ENCODE results near the gene AIG1. TPM values are rescaled to one million over a fixed set of nuclear protein-coding genes. Genes with fewer than 3 reads are reported as not detected.

The AIG1 gene
- total RNA-seq, 2 experiments from 2014 or later: 16.1 to 20.0 TPM

DNA sequence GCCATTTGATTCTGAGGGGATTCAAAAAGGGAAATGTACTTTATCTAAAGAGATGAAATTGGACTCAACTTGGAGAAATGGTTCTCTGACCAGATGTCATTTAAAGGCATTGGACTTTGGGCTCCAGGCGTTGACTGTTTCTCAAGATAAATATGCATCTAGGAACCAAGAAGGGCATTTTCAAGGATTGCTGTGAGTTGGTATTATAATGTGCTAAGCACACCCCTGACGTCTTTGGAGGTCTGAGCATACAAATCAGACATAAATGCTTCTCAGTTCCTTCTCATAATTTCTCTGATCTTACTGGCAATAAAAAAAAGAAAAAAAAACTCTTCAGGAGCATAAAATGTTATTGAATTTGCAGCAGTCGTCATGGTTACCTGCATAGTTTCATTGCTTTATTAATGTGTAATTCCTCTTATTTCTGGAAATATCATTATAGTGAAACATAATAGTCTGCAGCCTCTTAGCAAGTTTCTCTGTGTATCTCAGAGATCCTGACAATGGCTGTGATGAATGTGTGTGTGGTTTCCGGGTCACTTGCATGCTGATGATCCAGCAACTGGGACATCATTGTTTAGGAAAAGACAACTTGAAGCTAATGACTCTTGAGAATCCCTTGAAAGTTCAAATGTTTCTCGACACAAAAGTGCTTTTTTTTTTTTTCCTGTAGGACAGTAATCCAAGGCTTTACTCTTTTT is 136.0 kb downstream of the AIG1 start:
- H3K4me1 Mint-ChIP-seq (ENCODE audit: low read depth): peaks cover 16% of the 10 kb centered on the region
- H3K36me3 Mint-ChIP-seq (ENCODE audit: low read depth): no peaks in the 10 kb centered on the region
- H3K27ac Mint-ChIP-seq: no peak overlapping the region
- DNase-seq: no peak
- H3K4me3 Mint-ChIP-seq: no peak overlapping the region
- TF ChIP-seq, protein P1, sequence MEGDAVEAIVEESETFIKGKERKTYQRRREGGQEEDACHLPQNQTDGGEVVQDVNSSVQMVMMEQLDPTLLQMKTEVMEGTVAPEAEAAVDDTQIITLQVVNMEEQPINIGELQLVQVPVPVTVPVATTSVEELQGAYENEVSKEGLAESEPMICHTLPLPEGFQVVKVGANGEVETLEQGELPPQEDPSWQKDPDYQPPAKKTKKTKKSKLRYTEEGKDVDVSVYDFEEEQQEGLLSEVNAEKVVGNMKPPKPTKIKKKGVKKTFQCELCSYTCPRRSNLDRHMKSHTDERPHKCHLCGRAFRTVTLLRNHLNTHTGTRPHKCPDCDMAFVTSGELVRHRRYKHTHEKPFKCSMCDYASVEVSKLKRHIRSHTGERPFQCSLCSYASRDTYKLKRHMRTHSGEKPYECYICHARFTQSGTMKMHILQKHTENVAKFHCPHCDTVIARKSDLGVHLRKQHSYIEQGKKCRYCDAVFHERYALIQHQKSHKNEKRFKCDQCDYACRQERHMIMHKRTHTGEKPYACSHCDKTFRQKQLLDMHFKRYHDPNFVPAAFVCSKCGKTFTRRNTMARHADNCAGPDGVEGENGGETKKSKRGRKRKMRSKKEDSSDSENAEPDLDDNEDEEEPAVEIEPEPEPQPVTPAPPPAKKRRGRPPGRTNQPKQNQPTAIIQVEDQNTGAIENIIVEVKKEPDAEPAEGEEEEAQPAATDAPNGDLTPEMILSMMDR (IDR thresholded peaks at IDR 0.05): no peak
- ChIA-PET CTCF (no interaction called here), POLR2A (no interaction called here)
- H3K27me3 Mint-ChIP-seq: no peaks in the 10 kb centered on the region
- intact Hi-C loops (cut with micrococcal nuclease): no loop called here
- H3K9me3 Mint-ChIP-seq: no peaks in the 10 kb centered on the region
- ATAC-seq: no peak

DNA sequence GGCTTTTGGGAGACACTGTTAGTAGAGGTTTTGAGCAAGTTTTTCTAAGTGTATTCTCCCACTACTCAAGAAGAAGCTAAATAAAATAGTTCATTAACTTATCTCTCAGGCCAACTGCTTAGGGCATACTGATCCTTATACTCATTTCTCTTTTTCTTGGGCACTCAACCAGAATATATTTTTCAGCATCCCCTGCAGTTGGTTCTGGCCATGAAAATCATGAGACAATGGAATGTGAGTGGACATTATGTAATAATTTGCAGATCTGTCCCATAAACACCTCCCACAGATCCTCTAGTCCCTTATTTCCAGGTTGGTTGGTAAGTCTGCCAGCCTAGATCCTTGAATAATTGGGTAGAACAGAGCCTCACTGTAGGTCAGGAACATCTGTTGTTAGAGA is 136.7 kb downstream of the AIG1 start:
- DNase-seq (no peak), ATAC-seq (no peak)
- no peaks in the 10 kb centered on the region for H3K36me3 Mint-ChIP-seq (ENCODE audit: low read depth)
- TF ChIP-seq, protein P1 (IDR thresholded peaks at IDR 0.05): no peak
- no peak overlapping the region for H3K4me3 Mint-ChIP-seq
- peaks cover 16% of the 10 kb centered on the region for H3K4me1 Mint-ChIP-seq (ENCODE audit: low read depth)
- intact Hi-C loops (cut with micrococcal nuclease): no loop called here
- H3K27me3 Mint-ChIP-seq: no peaks in the 10 kb centered on the region
- ChIA-PET CTCF (no interaction called here), POLR2A (no interaction called here)
- H3K27ac Mint-ChIP-seq: no peak overlapping the region
- H3K9me3 Mint-ChIP-seq: no peaks in the 10 kb centered on the region

DNA sequence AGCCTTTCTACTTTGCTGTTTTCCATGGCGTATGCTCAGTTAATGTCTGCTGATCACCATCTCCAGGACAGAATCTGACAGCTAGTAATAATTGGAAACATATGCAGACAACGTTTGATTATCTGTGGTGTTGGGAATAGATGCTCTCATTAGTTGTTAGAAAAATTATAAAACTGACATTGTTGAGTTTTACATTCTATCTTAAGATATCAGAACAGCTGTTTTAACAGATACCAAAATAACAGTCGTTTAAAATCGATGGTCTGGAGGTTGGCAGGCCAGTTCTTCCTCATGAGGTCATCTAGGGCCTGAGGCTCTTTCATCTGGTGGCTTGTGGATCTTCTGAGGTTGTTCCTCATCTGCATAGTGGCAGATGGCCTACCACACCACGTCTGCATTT is 137.6 kb downstream of the AIG1 start:
- H3K4me3 Mint-ChIP-seq: no peak overlapping the region
- no peak for ATAC-seq
- intact Hi-C loops (cut with micrococcal nuclease): no loop called here
- no peaks in the 10 kb centered on the region for H3K27me3 Mint-ChIP-seq
- CTCF ChIA-PET: no interaction called here
- POLR2A ChIA-PET: no interaction called here
- no peaks in the 10 kb centered on the region for H3K9me3 Mint-ChIP-seq
- TF ChIP-seq, protein P1 (IDR thresholded peaks at IDR 0.05): no peak
- H3K4me1 Mint-ChIP-seq (ENCODE audit: low read depth): peaks cover 16% of the 10 kb centered on the region
- peaks cover 4% of the 10 kb centered on the region for H3K36me3 Mint-ChIP-seq (ENCODE audit: low read depth)
- no peak overlapping the region for H3K27ac Mint-ChIP-seq
- no peak for DNase-seq

DNA sequence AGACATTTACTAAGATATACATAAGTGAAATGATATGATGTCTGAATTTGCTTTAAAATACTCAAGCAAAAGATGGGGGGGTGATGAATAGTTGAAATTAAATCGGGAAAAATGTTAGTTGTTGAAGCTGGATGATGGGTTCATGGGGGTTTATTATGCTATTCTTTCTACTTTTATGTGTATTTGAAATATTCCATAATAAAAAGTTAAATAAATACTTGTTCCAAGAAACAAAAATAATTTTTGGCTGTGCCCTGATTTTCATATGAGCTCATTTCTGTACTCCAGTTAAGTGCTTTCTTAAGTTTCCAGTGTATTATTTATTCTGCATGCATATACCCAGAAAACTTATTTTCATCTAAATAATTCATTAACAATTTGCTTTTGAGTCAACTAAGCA is 138.6 kb downstream of the AIG1 start:
- H3K27me3 Mint-ChIP-seq: no peaks in the 10 kb centered on the region
- peaks cover 9% of the 10 kb centered on the region for H3K36me3 Mint-ChIP-seq (ENCODE audit: low read depth)
- peaks cover 16% of the 10 kb centered on the region for H3K4me1 Mint-ChIP-seq (ENCODE audit: low read depth)
- intact Hi-C loops (cut with micrococcal nuclease): no loop called here
- ATAC-seq: no peak
- H3K9me3 Mint-ChIP-seq: peaks cover 10% of the 10 kb centered on the region
- TF ChIP-seq, protein P1 (IDR thresholded peaks at IDR 0.05): no peak
- no peak for DNase-seq
- no peak overlapping the region for H3K4me3 Mint-ChIP-seq
- ChIA-PET POLR2A (no interaction called here), CTCF (no interaction called here)
- no peak overlapping the region for H3K27ac Mint-ChIP-seq

DNA sequence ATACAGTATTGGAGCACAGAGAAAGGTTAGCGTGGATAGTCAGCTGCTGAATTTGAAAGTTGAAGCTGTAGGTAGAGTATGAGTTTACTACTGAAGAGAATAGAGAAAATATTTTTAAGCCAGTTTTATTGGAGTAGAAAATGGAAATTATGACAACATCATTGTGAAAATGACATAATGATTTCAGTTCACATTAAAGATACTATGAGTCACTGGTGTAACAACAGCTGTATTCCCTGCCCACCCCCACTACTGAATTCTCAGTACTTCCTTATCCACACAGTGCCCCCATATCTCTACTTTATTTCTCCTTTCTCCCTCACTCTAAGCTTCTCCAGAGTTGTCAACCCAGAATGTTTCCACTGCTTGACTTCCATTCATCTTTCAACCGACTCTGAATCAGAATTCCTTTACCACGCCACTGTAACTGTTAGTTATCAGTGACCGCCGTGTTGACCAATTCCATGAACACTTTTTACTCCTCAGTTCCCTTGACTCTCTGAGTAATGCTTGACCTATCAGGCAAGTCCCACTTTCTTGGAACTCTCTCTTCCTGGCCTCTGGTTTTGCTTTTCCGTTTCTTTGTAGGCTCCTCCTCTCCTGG is 139.6 kb downstream of the AIG1 start:
- H3K4me3 Mint-ChIP-seq: no peak overlapping the region
- ChIA-PET POLR2A (no interaction called here), CTCF (no interaction called here)
- intact Hi-C loops (cut with micrococcal nuclease): no loop called here
- peaks cover 12% of the 10 kb centered on the region for H3K9me3 Mint-ChIP-seq
- peak; percentile 10 for DNase-seq
- H3K27ac Mint-ChIP-seq: peak overlapping the region; percentile 47
- peaks cover 16% of the 10 kb centered on the region for H3K4me1 Mint-ChIP-seq (ENCODE audit: low read depth)
- ATAC-seq: peak; percentile 47
- no peaks in the 10 kb centered on the region for H3K27me3 Mint-ChIP-seq
- TF ChIP-seq, protein P1 (IDR thresholded peaks at IDR 0.05): no peak
- H3K36me3 Mint-ChIP-seq (ENCODE audit: low read depth): peaks cover 11% of the 10 kb centered on the region

Measured in activated CD8-positive, alpha-beta T cell treated with anti-CD3 and anti-CD28 coated beads for 36 hours (primary cell).